SK-N-MC (cell line): ENCODE data around the gene ZCWPW2.
A peak's percentile ranks its signal among the peaks of the same experiment; 100 is the strongest.

Experiments used
- EZH2 ChIP-seq: fragments of 200-600 bp; sonication (generic); IDR thresholded peaks from one replicate; pipeline ENCODE4 v1.6.1; 2017; ENCODE audit warnings: antibody characterized with exemption
- FOXP2 ChIP-seq: optimal IDR thresholded peaks from 2 replicates; pipeline ENCODE3; 2011; ENCODE audit warnings: mild to moderate bottlenecking, moderate library complexity; ENCODE audit not compliant: insufficient read depth; ENCODE audit errors: extremely low read length, control extremely low read depth
- POLR2AphosphoS5 ChIP-seq: IDR thresholded peaks from 2 replicates; pipeline ENCODE4 v1.6.1; 2012; ENCODE audit warnings: mild to moderate bottlenecking, low read depth, low read length, borderline replicate concordance

- peak; percentile 68 for TF ChIP-seq POLR2AphosphoS5
- no peak for TF ChIP-seq EZH2
- TF ChIP-seq FOXP2, result no peak
These were observed at the start of gene ZCWPW2, which contains the start of gene AZI2 for GRCh38 chr3:28348629-28349468.
